ENCODE measurements around the gene TBX18.

TBX18 gene

DNA sequence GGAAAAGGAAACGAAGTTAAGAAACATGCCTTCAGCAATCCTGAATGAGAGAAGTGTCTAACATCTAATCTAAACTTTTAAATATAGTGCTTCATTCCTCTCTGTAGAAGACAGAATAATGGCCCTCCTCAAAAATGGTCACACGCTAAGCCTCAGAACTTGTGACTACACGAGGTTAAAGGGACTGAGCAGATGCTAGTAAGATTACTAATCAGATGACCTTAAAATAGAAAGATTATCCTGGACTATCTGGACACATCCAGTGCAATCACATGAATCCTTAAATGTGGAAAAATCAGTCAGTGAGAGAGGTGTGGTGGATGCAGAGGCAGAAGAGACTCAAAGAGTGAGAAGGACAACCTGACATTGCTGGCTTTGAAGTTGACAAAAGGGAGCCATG, 126.1 kb downstream of the TBX18 start:
- DNase-seq (ENCODE audit: insufficient read length, low spot score) (no peak), FAIRE-seq (peak; percentile 13)

Measured in HTR-8/SVneo (cell line).